Common myeloid progenitor, CD34-positive (primary cell): ENCODE measurements around the gene FBXO9. TPM values are rescaled to one million over a fixed set of nuclear protein-coding genes. Genes with fewer than 3 reads are reported as not detected.

Source experiments
- CTCF ChIA-PET: fragments of 350-600 bp; sonication (Branson Sonifier 250); formaldehyde crosslinking; loops from one replicate; lab custom pipeline; 2021; ENCODE audit warnings: antibody characterized with exemption; lab: Charles Lee
- POLR2A ChIA-PET: fragments of 350-600 bp; sonication (Branson Sonifier 250); formaldehyde crosslinking; loops from one replicate; lab custom pipeline; 2021; ENCODE audit warnings: antibody characterized with exemption; lab: Charles Lee
- DNase-seq, 3 donors: peaks; one replicate each; pipeline versions ENCODE4 v3.0.0 to v3.0.0-alpha.2; 2013
- H3K27ac ChIP-seq, 2 experiments: 1 replicate in 1 of 2; 2 replicates in 1 of 2; pipeline ENCODE4 v1.7.0; 2013; ENCODE audit warnings: inconsistent platforms in 2 of 2, low read length in 2 of 2, mild to moderate bottlenecking in 2 of 2, low read depth in 1 of 2, moderate library complexity in 1 of 2; ENCODE audit not compliant: severe bottlenecking in 2 of 2, insufficient read depth in 1 of 2, poor library complexity in 1 of 2
- H3K27me3 ChIP-seq, 5 experiments: replicated peaks in 2 of 5; 1 replicate in 3 of 5; 2 replicates in 2 of 5; pipeline versions ENCODE4 v1.6.1 to v1.7.0; 2013; ENCODE audit warnings: low read length in 4 of 5, mild to moderate bottlenecking in 2 of 5, moderate library complexity in 2 of 5, inconsistent platforms in 1 of 5; ENCODE audit not compliant: insufficient read depth in 5 of 5, control insufficient read depth in 4 of 5
- H3K36me3 ChIP-seq, 4 experiments: 1 replicate in 2 of 4; 2 replicates in 2 of 4; pipeline versions ENCODE4 v1.6.1 to v1.7.0; 2013; ENCODE audit warnings: low read length in 3 of 4, control low read depth in 1 of 4, mild to moderate bottlenecking in 1 of 4; ENCODE audit not compliant: control insufficient read depth in 4 of 4, insufficient read depth in 4 of 4
- H3K4me1 ChIP-seq, 4 experiments: 1 replicate in 3 of 4; 2 replicates in 1 of 4; pipeline versions ENCODE4 v1.6.1 to v1.7.1; 2013; ENCODE audit warnings: low read length in 3 of 4, mild to moderate bottlenecking in 3 of 4, control low read depth in 1 of 4, inconsistent platforms in 1 of 4, moderate library complexity in 1 of 4; ENCODE audit not compliant: control insufficient read depth in 4 of 4, insufficient read depth in 4 of 4; ENCODE audit errors: control extremely low read depth in 1 of 4
- H3K4me3 ChIP-seq, 7 experiments: 1 replicate in 4 of 7; 2 replicates in 3 of 7; pipeline versions ENCODE4 v1.5.1 to v1.7.0; 2013; ENCODE audit warnings: mild to moderate bottlenecking in 7 of 7, low read length in 6 of 7, moderate library complexity in 6 of 7, inconsistent platforms in 2 of 7, low read depth in 2 of 7, control low read depth in 1 of 7; ENCODE audit not compliant: insufficient read depth in 4 of 7, control insufficient read depth in 1 of 7; ENCODE audit errors: extremely low read depth in 1 of 7
- H3K9me3 ChIP-seq, 5 experiments: 1 replicate in 4 of 5; 2 replicates in 1 of 5; pipeline versions ENCODE4 v1.6.1 to v1.7.1; 2013; ENCODE audit warnings: low read length in 4 of 5, mild to moderate bottlenecking in 2 of 5, inconsistent platforms in 1 of 5, low read depth in 1 of 5, moderate library complexity in 1 of 5; ENCODE audit not compliant: control insufficient read depth in 4 of 5, insufficient read depth in 2 of 5; ENCODE audit errors: control extremely low read depth in 1 of 5
- WGBS: methylation state at CpG from one replicate; pipeline ENCODE4 v1.1.5; 2013; ENCODE audit not compliant: insufficient coverage; 5-methylcytosine and 5-hydroxymethylcytosine counted together
- polyA plus RNA-seq: library from polyadenylated mRNA; unstranded; fragments of 120-200 nt; gene quantifications from one replicate; pipeline ENCODE4 v1.2.1, GENCODE V29; 2013

The FBXO9 gene
- polyA plus RNA-seq = 56.1 TPM

- Histone ChIP-seq H3K9me3 (no peaks in the 10 kb centered on the region), H3K27me3 (peaks cover 0 to 2% (median 0%) of the 10 kb centered on the region in 5 experiments), H3K4me1 (peaks cover 21 to 33% (median 24%) of the 10 kb centered on the region in 4 experiments), H3K27ac (peak within 1 kb of the TSS; percentile 40 to 83), H3K4me3 (peak within 1 kb of the TSS; percentile 85 to 100 (median 96)), H3K36me3 (no peaks in the 10 kb centered on the region)
- DNase-seq = peak; percentile 60 to 77 (median 62)
- 0% methylated on average over 60 of the region's 78 CpGs for WGBS
- POLR2A ChIA-PET = no interaction called here
- CTCF ChIA-PET = interaction anchor here (0.7 to 2.7 kb wide), 4 partner anchors 9 to 74 kb away, joined by 3 to 16 read pairs (median 4); partner anchors contain the start of gene GSTA4
Measured at GRCh38 chr6:53065266-53066076, at the start of gene FBXO9. FBXO9 (plus strand) TSS chr6:53065404; CDS start chr6:53065790, 386 bp downstream.

GRCh38 chr6:53015486-53015885 lies 49.7 kb upstream of the FBXO9 start:
- no CpG with 5 or more reads among the region's 1 CpG for WGBS
- Histone ChIP-seq H3K36me3 (peaks cover 2 to 66% (median 29%) of the 10 kb centered on the region in 4 experiments), H3K27me3 (no peaks in the 10 kb centered on the region), H3K4me3 (no peak overlapping the region), H3K9me3 (no peaks in the 10 kb centered on the region), H3K4me1 (peaks cover 0 to 4% (median 0%) of the 10 kb centered on the region in 4 experiments), H3K27ac (no peak overlapping the region)
- no peak for DNase-seq
- POLR2A ChIA-PET = no interaction called here
- CTCF ChIA-PET = interaction anchor here (0.5 to 1.6 kb wide), 2 partner anchors 9 to 596 kb away, joined by 3 read pairs; no protein-coding TSS in a partner anchor

GRCh38 chr6:53018446-53018845 lies 46.8 kb upstream of the FBXO9 start:
- CTCF ChIA-PET = no interaction called here
- POLR2A ChIA-PET = no interaction called here
- no peak overlapping the region for H3K4me3 ChIP-seq
- H3K4me1 ChIP-seq = peaks cover 0 to 4% (median 0%) of the 10 kb centered on the region in 4 experiments
- no peak for DNase-seq
- no peak overlapping the region for H3K27ac ChIP-seq
- H3K9me3 ChIP-seq = no peaks in the 10 kb centered on the region
- peaks cover 0 to 39% (median 15%) of the 10 kb centered on the region in 4 experiments for H3K36me3 ChIP-seq
- WGBS = 100% methylated on average over 1 of the region's 2 CpGs
- no peaks in the 10 kb centered on the region for H3K27me3 ChIP-seq

GRCh38 chr6:53020005-53020744 lies 45.0 kb upstream of the FBXO9 start:
- no peak overlapping the region for H3K4me3 ChIP-seq
- CTCF ChIA-PET = interaction anchor here (0.8 kb wide), 1 partner anchor 13 kb away, joined by 3 read pairs; no protein-coding TSS in a partner anchor
- peaks cover 0 to 4% (median 0%) of the 10 kb centered on the region in 4 experiments for H3K4me1 ChIP-seq
- peak; percentile 35 to 79 (median 70) for DNase-seq
- no peaks in the 10 kb centered on the region for H3K27me3 ChIP-seq
- no peak overlapping the region for H3K27ac ChIP-seq
- POLR2A ChIA-PET = no interaction called here
- 20% methylated on average over 1 of the region's 3 CpGs for WGBS
- H3K36me3 ChIP-seq = peaks cover 0 to 28% (median 10%) of the 10 kb centered on the region in 4 experiments
- H3K9me3 ChIP-seq = no peaks in the 10 kb centered on the region

GRCh38 chr6:53023323-53023722 lies 41.9 kb upstream of the FBXO9 start:
- H3K4me1 ChIP-seq = peaks cover 0 to 4% (median 0%) of the 10 kb centered on the region in 4 experiments
- no peaks in the 10 kb centered on the region for H3K27me3 ChIP-seq
- H3K4me3 ChIP-seq = no peak overlapping the region
- no peak for DNase-seq
- ChIA-PET CTCF (interaction anchor here (0.8 kb wide), 1 partner anchor 24 kb away, joined by 3 read pairs; no protein-coding TSS in a partner anchor), POLR2A (no interaction called here)
- no peak overlapping the region for H3K27ac ChIP-seq
- H3K36me3 ChIP-seq = peaks cover 0 to 16% (median 15%) of the 10 kb centered on the region in 4 experiments
- 100% methylated on average over 1 of the region's 1 CpG for WGBS
- no peaks in the 10 kb centered on the region for H3K9me3 ChIP-seq

GRCh38 chr6:53026526-53026925 lies 38.7 kb upstream of the FBXO9 start:
- ChIA-PET POLR2A (no interaction called here), CTCF (no interaction called here)
- Histone ChIP-seq H3K4me3 (no peak overlapping the region), H3K4me1 (no peaks in the 10 kb centered on the region), H3K9me3 (no peaks in the 10 kb centered on the region), H3K27ac (no peak overlapping the region), H3K36me3 (peaks cover 0 to 39% (median 30%) of the 10 kb centered on the region in 4 experiments), H3K27me3 (no peaks in the 10 kb centered on the region)
- WGBS = 96% methylated on average over 3 of the region's 3 CpGs
- no peak for DNase-seq
